ENCODE results near the gene RGL1. TPM values are rescaled to one million over a fixed set of nuclear protein-coding genes. Genes with fewer than 3 reads are reported as not detected.
"Not testable (repeated sequence)": the region's sequence is repeated elsewhere in the genome, so short reads cannot be mapped to it uniquely, and the experiment has no call there.

The RGL1 gene
- total RNA-seq, 4 donors from 2014 or later: 31.5 to 51.5 (median 37.5) TPM

GRCh38 chr1:183783342-183783741 lies 21.6 kb upstream of the RGL1 start:
- intact Hi-C loops (cut with DNase I): no loop called here
- Histone ChIP-seq H3K27me3 (no peaks in the 10 kb centered on the region), H3K27ac (replicated peaks in 1 of 4) (peak overlapping the region in 2 of 4 donors; percentile 53 to 54), H3K36me3 (no peaks in the 10 kb centered on the region), H3K9me3 (no peaks in the 10 kb centered on the region), H3K4me3 (no peak overlapping the region), H3K4me1 (peaks cover 17 to 25% (median 21%) of the 10 kb centered on the region in 4 donors)
- DNase-seq (ENCODE audit: extremely low spot score): no peak
- TF ChIP-seq POLR2A (IDR thresholded peaks at IDR 0.05; ENCODE audit: low read depth) (no peak), EP300 (IDR thresholded peaks at IDR 0.05) (no peak), CTCF (IDR thresholded peaks at IDR 0.05) (no peak), POLR2AphosphoS5 (IDR thresholded peaks at IDR 0.05) (no peak)

- TF ChIP-seq CTCF (IDR thresholded peaks at IDR 0.05) (no peak), EP300 (IDR thresholded peaks at IDR 0.05) (no peak), POLR2A (IDR thresholded peaks at IDR 0.05; ENCODE audit: low read depth) (no peak), POLR2AphosphoS5 (IDR thresholded peaks at IDR 0.05) (no peak)
- Histone ChIP-seq H3K4me3 (no peak overlapping the region), H3K36me3 (no peaks in the 10 kb centered on the region), H3K27me3 (no peaks in the 10 kb centered on the region), H3K27ac (replicated peaks in 1 of 4) (peak overlapping the region; percentile 29 to 54 (median 46)), H3K4me1 (peaks cover 17 to 23% (median 20%) of the 10 kb centered on the region in 4 donors), H3K9me3 (no peaks in the 10 kb centered on the region)
- no peak for DNase-seq (ENCODE audit: extremely low spot score)
- WGBS: 56% methylated on average over 6 of the region's 6 CpGs
- intact Hi-C loops (cut with DNase I): no loop called here
Observed at GRCh38 chr1:183783767-183784637, 20.9 kb upstream of the RGL1 start.

- H3K27ac ChIP-seq (replicated peaks in 1 of 4); H3K9me3 ChIP-seq; H3K27me3 ChIP-seq; H3K4me3 ChIP-seq; H3K36me3 ChIP-seq; DNase-seq (ENCODE audit: extremely low spot score); intact Hi-C loops (cut with DNase I): not testable (repeated sequence)
- H3K4me1 ChIP-seq: peaks cover 17 to 20% (median 18%) of the 10 kb centered on the region in 4 donors
- WGBS: 100% methylated on average over 3 of the region's 3 CpGs
Observed at GRCh38 chr1:183785921-183786320, 19.0 kb upstream of the RGL1 start.

- Histone ChIP-seq H3K27me3 (no peaks in the 10 kb centered on the region), H3K9me3 (no peaks in the 10 kb centered on the region), H3K36me3 (no peaks in the 10 kb centered on the region), H3K27ac (replicated peaks in 1 of 4) (no peak overlapping the region), H3K4me1 (peaks cover 17 to 20% (median 18%) of the 10 kb centered on the region in 4 donors), H3K4me3 (no peak overlapping the region)
- no peak for DNase-seq (ENCODE audit: extremely low spot score)
- intact Hi-C loops (cut with DNase I): no loop called here
- no peak for TF ChIP-seq CTCF (IDR thresholded peaks at IDR 0.05)
- no peak for TF ChIP-seq EP300 (IDR thresholded peaks at IDR 0.05)
- no peak for TF ChIP-seq POLR2A (IDR thresholded peaks at IDR 0.05; ENCODE audit: low read depth)
- no peak for TF ChIP-seq POLR2AphosphoS5 (IDR thresholded peaks at IDR 0.05)
- 76% methylated on average over 2 of the region's 2 CpGs for WGBS
Observed at GRCh38 chr1:183787704-183788103, 17.2 kb upstream of the RGL1 start.

- Histone ChIP-seq H3K27me3 (no peaks in the 10 kb centered on the region), H3K4me3 (no peak overlapping the region), H3K36me3 (no peaks in the 10 kb centered on the region), H3K4me1 (no peaks in the 10 kb centered on the region), H3K9me3 (no peaks in the 10 kb centered on the region), H3K27ac (replicated peaks in 1 of 4) (no peak overlapping the region)
- intact Hi-C loops (cut with DNase I): loop anchor here (10.0 kb wide), 1 partner anchor 437 kb away; no protein-coding TSS in a partner anchor
- DNase-seq (ENCODE audit: extremely low spot score): no peak
- TF ChIP-seq POLR2AphosphoS5 (IDR thresholded peaks at IDR 0.05) (no peak), EP300 (IDR thresholded peaks at IDR 0.05) (no peak), POLR2A (IDR thresholded peaks at IDR 0.05; ENCODE audit: low read depth) (no peak), CTCF (IDR thresholded peaks at IDR 0.05) (no peak)
Observed at GRCh38 chr1:183791319-183791718, 13.6 kb upstream of the RGL1 start.

Measured in esophagus muscularis mucosa (tissue), 4 donors.